NCI-H748 (cell line): Measurements from ENCODE around the gene RAI1.

Experiments used
- DNase-seq: peaks from one replicate; lab custom pipeline; 2025; ENCODE audit not compliant: unreplicated experiment; lab: John Stamatoyannopoulos, UW

RAI1 gene

DNA sequence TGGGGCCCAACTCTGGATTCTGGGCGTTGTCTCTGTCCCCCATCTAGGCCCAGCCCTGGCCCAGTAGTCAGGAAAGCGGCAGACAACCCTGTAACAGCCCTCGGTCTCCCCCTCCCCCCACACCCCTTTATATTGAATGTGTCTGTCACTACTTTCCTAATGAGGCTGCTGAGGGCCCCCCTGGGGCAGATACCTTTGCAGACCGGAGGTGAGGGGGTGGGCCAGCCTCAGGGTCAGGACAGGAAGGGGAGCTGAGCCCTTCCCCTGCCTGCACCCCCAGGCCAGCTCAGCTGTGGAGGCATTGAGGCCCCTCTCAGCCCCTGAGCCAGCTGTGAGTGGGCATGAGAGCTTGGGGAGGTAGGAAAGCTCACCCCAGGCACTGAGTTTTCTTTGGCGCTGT lies 17.1 kb downstream of the RAI1 start:
- no peak for DNase-seq

- no peak for DNase-seq
Measured at GRCh38 chr17:17698869-17699351, 17.7 kb downstream of the RAI1 start.

DNA sequence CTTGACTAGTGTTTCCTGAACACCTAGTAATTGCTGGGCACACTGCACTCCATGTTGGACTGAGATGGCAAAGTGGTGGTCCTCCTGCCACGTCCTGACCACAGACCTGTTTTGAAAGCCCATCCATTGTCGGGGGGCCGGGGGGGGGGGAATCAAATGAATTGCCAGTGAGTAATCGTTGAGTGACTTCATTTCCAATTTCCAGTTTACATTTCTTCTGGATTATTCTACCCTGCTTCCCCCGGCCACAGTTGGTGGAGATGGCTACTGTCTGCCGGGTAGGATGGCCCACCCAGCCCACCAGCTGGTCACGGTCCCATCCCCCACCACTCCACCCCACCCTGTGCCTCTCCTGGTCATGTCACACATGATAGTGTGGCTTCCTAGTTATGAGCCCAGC lies 18.2 kb downstream of the RAI1 start:
- DNase-seq = no peak

GRCh38 chr17:17700251-17700969 lies 19.2 kb downstream of the RAI1 start:
- DNase-seq = peak; percentile 97

GRCh38 chr17:17701112-17701511 lies 19.9 kb downstream of the RAI1 start:
- DNase-seq = no peak

GRCh38 chr17:17701658-17702057 lies 20.4 kb downstream of the RAI1 start:
- no peak for DNase-seq

DNA sequence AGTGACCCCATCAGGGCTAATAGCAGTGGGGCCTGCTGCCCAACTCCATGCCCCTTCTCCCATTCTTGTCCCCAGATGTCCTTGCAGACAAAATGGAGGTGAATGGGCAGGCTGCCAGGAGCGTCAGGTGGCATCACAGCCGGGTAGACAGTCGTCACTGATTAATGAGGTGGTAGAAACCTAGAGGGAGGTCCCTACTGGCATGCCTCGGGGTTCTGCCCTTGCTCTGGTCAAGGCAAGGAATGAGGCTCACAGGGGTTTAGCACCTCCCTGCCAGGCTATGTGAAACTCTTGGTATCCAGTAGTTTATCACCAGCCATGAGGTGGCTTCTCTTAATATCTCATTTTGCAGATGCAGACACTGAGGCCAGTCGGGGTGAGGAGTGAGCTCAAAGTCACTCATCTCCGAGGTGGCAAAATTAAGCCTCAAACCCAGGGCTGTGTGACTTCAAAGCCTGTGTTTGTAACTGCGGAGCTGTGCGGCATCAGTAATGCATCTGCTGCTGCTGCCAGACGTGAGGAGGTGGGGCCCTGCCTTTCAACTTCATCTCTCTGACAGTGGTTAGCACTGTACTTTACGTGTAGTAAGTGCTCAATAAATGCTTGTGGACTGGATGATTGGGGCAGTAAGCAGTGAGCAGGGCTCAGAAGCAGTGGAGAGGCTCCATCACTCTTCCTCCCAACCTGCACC lies 21.3 kb downstream of the RAI1 start:
- no peak for DNase-seq

DNA sequence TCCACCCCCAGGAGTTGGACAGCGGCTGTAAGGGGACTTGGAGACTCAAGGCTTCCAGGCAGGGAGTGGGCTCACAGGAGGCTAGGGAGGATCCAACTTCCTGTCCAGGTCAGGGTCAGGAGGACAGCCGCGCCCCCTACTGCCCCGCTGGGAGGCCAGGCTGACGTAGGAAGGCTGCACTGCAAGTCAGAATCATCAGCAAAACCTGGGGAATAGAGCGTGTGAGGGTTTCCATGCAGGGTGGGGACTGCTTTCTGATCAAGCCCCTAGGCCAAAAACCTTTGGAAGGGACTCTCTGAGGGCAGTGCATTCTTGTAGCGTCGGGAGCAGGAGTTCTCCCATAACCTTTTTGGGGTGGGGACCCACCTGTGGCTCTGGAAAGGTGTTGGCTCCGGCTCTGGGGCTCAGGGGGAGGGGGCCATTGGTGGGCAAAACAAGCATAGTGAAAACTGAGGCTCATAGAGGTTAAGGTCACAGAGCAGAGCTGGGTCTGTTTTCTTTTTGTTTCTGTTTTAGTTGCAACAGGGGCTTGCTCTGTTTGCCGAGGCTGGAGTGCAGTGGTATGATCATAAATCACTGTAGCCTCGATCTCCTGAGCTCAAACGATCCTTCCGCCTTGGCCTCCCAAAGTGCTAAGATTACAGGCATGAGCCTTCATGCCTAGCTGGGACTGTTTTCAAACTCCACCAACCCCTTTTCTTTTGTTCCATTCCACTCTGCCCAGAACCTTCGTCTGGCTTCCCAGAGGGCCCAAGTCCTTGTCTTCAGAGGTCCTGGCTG lies 22.1 kb downstream of the RAI1 start:
- DNase-seq = no peak

- no peak for DNase-seq
Measured at GRCh38 chr17:17704931-17705330, 23.7 kb downstream of the RAI1 start.

DNA sequence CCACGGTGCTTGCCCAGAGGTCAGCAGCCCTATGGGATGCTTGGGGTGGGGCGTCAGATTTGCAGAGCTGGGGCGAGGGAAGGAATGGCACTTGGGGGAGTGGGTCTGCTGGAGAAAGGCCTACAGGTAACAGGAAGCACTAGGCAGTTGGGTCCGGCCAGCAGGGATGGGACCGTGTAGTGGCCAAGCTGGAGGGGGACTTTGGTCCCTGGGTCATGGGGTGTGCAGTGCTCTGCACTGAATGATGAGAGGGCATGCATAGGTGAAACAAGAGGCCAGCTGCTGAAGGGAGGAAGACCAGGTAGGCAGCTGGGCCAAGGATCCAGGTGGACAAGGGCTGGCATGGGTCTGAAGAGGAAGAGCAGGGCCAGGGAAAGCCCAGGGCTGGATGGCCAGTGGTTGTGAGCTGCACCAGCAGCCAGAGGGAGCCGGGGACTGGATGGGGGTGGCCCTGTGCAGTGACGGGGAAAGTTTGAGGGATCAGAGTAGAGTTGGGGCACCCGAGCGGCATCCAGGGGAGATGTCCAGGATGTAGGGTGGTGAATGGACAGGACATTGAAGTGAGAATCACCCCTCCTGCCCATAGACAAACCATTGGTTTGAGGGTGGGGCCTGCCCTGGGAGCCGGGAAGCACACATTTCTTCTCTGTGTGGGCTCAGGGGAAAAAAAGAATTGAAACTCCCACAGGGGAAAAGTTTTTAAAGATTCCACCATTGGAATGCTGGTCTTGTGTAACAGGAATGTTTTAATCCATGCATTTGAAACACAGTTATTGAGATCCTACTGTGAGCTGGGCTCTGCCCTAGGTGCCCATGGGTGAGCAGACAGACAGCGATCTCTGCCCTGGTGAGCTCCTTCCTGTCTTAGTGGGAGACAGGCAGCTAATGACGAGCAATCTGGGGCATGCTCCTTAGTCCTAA lies 25.1 kb downstream of the RAI1 start:
- DNase-seq = no peak

DNA sequence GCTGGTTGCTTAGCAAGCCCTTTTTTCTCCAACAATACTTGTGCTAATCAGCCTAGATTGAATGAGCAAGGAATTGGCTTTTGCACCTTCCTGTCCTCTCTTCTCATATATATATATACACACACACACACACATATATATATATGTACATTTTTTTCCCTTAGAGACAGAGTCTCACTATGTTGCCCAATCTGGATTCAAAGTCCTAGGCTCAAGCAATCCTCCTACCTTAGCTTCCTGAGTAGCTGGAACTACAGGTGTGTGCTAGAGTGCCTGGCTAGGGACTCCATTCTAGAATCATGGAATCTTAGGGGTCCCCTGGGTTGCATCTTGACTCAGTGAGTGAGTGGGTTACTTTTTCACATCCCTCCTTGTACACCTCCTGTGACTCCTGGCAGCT lies 27.0 kb downstream of the RAI1 start:
- DNase-seq = no peak

DNA sequence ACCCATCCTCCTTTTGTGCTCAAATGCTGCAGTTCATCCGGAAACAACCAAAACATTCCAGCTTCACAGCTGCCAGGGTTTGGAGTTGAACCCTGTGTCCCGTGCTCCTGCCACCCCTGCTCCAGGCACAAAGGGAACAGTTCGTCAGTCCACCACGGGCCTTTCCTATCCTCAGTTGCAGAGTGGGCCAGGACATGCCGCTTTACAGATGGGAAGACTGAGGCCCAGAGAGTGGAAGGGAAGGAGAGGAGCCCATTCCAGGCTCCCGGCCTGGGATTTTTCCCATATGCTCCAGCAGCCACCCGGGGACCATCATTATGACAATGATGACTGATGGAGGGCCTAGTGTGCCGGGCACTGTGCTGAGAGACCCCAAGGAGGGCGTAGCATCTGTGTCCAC lies 27.6 kb downstream of the RAI1 start:
- no peak for DNase-seq

DNA sequence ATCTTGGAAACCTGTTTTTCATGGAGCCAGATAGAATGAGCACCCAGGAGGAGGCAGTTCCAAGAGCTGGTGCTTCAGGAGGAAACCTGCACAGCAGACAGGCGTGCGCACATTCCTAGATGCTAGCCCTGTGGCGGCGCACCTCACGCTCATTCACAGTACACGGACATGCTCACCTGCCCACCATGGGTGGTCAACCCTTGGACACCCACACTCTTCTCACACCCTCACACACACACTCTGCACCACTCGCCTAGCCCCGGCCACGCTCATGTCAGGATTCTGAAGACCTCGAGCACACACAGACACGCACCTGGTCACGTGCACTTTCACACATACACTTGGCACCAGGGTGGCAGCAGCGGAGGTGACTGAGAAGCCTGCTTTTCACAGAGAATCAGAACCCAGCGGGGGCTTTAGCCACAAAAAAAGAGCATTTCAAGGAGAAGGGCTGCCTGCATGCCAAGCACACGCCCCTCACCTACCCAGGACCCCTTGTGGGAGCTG lies 28.6 kb downstream of the RAI1 start:
- no peak for DNase-seq

DNA sequence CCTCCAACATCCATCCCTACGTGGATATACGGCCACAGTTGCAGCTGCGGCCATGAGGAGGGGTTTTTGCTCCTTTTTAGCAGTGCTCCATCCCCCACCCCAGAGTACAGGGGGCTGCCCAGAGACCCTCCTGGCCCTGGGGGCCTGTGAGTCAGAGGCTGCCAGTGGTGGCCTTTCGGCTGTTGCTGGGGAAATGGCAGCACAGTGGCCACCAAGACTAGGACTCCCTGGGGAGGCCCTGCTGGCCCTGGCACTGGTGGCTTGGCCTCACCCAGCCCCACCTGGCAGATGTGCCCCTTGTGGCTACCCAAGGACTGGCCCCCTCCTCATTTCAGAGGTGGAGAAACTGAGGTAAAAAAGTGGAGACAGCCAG lies 29.1 kb downstream of the RAI1 start:
- no peak for DNase-seq

GRCh38 chr17:17710728-17711541 lies 29.7 kb downstream of the RAI1 start:
- DNase-seq = peak; percentile 16

- DNase-seq = no peak
Measured at GRCh38 chr17:17711641-17712162, 30.4 kb downstream of the RAI1 start.

GRCh38 chr17:17712268-17712924 lies 31.1 kb downstream of the RAI1 start:
- no peak for DNase-seq

DNA sequence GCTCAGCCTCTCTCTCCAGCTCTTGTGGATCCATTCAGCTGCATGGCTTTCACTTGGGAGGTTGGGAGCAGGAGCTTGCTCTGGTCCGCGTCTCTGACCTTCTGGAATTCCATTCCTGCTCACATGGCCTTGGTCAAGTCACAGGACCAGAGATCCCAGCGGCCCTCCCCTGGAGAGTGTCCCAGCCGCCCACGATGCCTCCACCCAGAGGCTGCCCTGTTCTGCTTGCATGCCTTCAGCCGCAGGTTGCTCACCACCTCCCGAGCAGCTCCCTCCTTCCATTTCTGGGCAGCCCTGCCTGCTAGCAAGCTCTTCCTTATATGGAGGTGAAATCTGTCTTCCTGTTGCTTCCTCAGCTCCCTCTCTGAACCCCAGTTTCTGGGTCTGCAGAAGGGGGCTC lies 32.6 kb downstream of the RAI1 start:
- DNase-seq = no peak

GRCh38 chr17:17714261-17714866 lies 33.1 kb downstream of the RAI1 start:
- no peak for DNase-seq
